Lower leg skin (tissue), 3 donors: ENCODE data around the gene ANXA4.

Experiments
- CTCF ChIP-seq, 3 donors: fragments of 450-650 bp; IDR thresholded peaks; one replicate each; pipeline ENCODE4 v1.5.1; 2016; ENCODE audit warnings: antibody characterized with exemption in 3 of 3, mild to moderate bottlenecking in 3 of 3, moderate library complexity in 2 of 3
- POLR2A ChIP-seq, 2 donors: fragments of 450-650 bp; IDR thresholded peaks; one replicate each; pipeline ENCODE4 v1.6.1; 2016 to 2017; ENCODE audit warnings: antibody characterized with exemption in 2 of 2, mild to moderate bottlenecking in 1 of 2, moderate library complexity in 1 of 2

DNA sequence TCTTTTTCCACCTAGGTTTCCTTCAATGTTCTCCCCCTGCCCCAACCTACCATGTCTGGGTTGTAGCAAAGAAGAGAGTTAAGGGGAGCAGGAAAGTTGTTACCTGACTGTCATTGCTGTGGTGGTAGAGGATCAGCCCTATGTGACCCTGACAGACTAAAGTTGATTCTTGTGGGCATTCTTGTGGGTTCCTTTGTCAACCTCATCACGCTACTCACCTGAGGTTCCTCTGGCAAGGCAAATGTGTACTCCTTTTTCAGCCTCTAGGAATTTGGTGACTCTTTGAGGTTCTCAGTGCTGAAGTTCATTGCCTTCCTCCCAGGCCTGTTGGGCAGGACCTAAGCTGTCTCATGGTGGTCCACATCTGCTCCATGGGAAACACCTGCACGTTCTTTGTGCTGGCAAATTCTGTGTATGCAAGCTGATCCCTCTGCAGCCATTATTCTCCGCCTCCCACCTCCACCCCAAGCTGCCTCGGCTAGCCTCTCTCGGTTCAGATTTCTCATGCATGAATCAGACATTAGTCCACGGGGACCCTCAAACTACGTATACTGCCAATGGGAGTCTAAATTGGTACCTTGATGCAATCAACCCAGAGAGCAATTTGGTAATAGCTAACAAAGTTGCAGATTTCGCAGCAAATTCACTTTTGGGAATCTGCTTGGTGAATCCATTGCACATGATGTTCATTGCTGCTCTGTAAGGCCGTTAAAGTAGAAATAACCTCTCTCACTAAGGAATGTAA is 86.0 kb downstream of the ANXA4 start:
- TF ChIP-seq CTCF (IDR thresholded peaks at IDR 0.05) (no peak), POLR2A (IDR thresholded peaks at IDR 0.05) (no peak)
